HCT116 (cell line): ENCODE data around the gene KPNA4. TPM values are rescaled to one million over a fixed set of nuclear protein-coding genes. Genes with fewer than 3 reads are reported as not detected.

Experiments
- ATAC-seq: fragments of 200-7000 bp; cut with Tn5 transposase; 2 replicates; pipeline ENCODE4 v1.9.1; 2020; ENCODE audit warnings: mild to moderate bottlenecking, moderate library complexity
- BruUV-seq: library from RNA; stranded (reverse); fragments of 400-500 nt; replicated peaks from 2 replicates; lab custom pipeline; 2021; lab: Mats Ljungman, UMichigan
- CTCF ChIA-PET: fragments of 300-600 bp; sonication (Branson Sonifier 250); formaldehyde crosslinking; loops from one replicate; lab custom pipeline; 2021; ENCODE audit warnings: antibody characterized with exemption; lab: Charles Lee
- POLR2A ChIA-PET: fragments of 300-600, 350-600 bp; sonication (Branson Sonifier 250); formaldehyde crosslinking; loops from one replicate; lab custom pipeline; 2021; ENCODE audit warnings: antibody characterized with exemption; lab: Charles Lee
- RAD21 ChIA-PET, 2 experiments: fragments of 300-600 bp; sonication (Branson Sonifier 250); formaldehyde crosslinking; loops; one replicate each; lab custom pipeline; 2023; ENCODE audit warnings: low total read pairs in 2 of 2; ENCODE audit not compliant: uncharacterized antibody in 2 of 2, unreplicated experiment in 2 of 2, low non-redundant PET in 1 of 2; lab: Charles Lee
- DNase-seq: peaks from one replicate; pipeline ENCODE4 v3.0.0-alpha.2; 2010; ENCODE audit warnings: low read depth, low spot score
- H2AFZ ChIP-seq: fragments of 200-600 bp; shearing (Covaris generic), sonication (generic); 2 replicates; pipeline ENCODE4 v1.6.1; 2017; ENCODE audit warnings: low read depth, mixed run types, mixed read lengths, antibody characterized with exemption, low read length; ENCODE audit not compliant: poor library complexity, severe bottlenecking
- H3K27ac ChIP-seq: 2 replicates; pipeline ENCODE4 v1.5.1; 2012; ENCODE audit warnings: low read depth, low read length
- H3K27me3 ChIP-seq: fragments of 200-600 bp; sonication (generic); 2 replicates; pipeline ENCODE4 v1.6.1; 2016; ENCODE audit warnings: mixed run types, low read length, mixed read lengths; ENCODE audit not compliant: insufficient read depth
- H3K36me3 ChIP-seq, 2 experiments: fragments of 200-500 bp in 1 of 2; fragments of 200-600 bp in 1 of 2; sonication (Bioruptor generic) in 1 of 2; sonication (generic) in 1 of 2; 2 replicates each; pipeline versions ENCODE4 v1.5.1 to v1.6.1; 2014 to 2016; ENCODE audit warnings: low read length in 2 of 2, inconsistent platforms in 1 of 2, mixed read lengths in 1 of 2, mixed run types in 1 of 2; ENCODE audit not compliant: insufficient read depth in 2 of 2, control insufficient read depth in 1 of 2
- H3K4me1 ChIP-seq, 2 experiments: fragments of 200-600 bp in 1 of 2; sonication (generic) in 1 of 2; 2 replicates each; pipeline versions ENCODE4 v1.5.1 to v1.6.1; 2012 to 2017; ENCODE audit warnings: low read length in 2 of 2, inconsistent platforms in 1 of 2, mild to moderate bottlenecking in 1 of 2, mixed read lengths in 1 of 2, mixed run types in 1 of 2, moderate library complexity in 1 of 2; ENCODE audit not compliant: insufficient read depth in 2 of 2, control insufficient read depth in 1 of 2
- H3K4me2 ChIP-seq: fragments of 200-600 bp; sonication (generic); 2 replicates; pipeline ENCODE4 v1.6.1; 2017; ENCODE audit warnings: mixed run types, low read length, mixed read lengths
- H3K4me3 ChIP-seq, 2 experiments: fragments of 200-600 bp in 1 of 2; sonication (generic) in 1 of 2; replicated peaks in 1 of 2; 2 replicates each; pipeline ENCODE4 v1.5.1; 2011 to 2016; ENCODE audit warnings: low read length in 2 of 2, control low read depth in 1 of 2, low read depth in 1 of 2, mild to moderate bottlenecking in 1 of 2, mixed read lengths in 1 of 2, mixed run types in 1 of 2
- H3K79me2 ChIP-seq: fragments of 200-600 bp; sonication (generic); 2 replicates; pipeline ENCODE4 v1.6.1; 2017; ENCODE audit warnings: mild to moderate bottlenecking, mixed run types, low read length, moderate library complexity, mixed read lengths; ENCODE audit not compliant: insufficient read depth
- H3K9ac ChIP-seq: fragments of 200-600 bp; sonication (generic); 2 replicates; pipeline ENCODE4 v1.6.1; 2016; ENCODE audit warnings: low read length, mixed read lengths
- H3K9me2 ChIP-seq: fragments of 200-600 bp; sonication (generic), shearing (Covaris generic); 2 replicates; pipeline ENCODE4 v1.6.1; 2017; ENCODE audit warnings: mixed run types, mild to moderate bottlenecking, moderate library complexity; ENCODE audit not compliant: insufficient read depth
- H3K9me3 ChIP-seq, 2 experiments: fragments of 200-500 bp in 1 of 2; fragments of 200-600 bp in 1 of 2; sonication (Bioruptor generic) in 1 of 2; sonication (generic) in 1 of 2; 2 replicates each; pipeline ENCODE4 v1.6.1; 2014 to 2017; ENCODE audit warnings: low read length in 2 of 2, mixed read lengths in 2 of 2, inconsistent platforms in 1 of 2, low read depth in 1 of 2, mild to moderate bottlenecking in 1 of 2, mixed run types in 1 of 2, moderate library complexity in 1 of 2; ENCODE audit not compliant: control insufficient read depth in 1 of 2, insufficient read depth in 1 of 2
- H4K20me1 ChIP-seq: fragments of 200-600 bp; sonication (generic), shearing (Covaris generic); 2 replicates; pipeline ENCODE4 v1.6.1; 2017; ENCODE audit warnings: mixed run types, mild to moderate bottlenecking, moderate library complexity; ENCODE audit not compliant: insufficient read depth
- CBX3 ChIP-seq: IDR thresholded peaks from 2 replicates; pipeline ENCODE4 v1.6.1; 2012; ENCODE audit warnings: low read depth
- CEBPB ChIP-seq: IDR thresholded peaks from 2 replicates; pipeline ENCODE4 v1.6.1; 2012; ENCODE audit warnings: low read depth
- ELF1 ChIP-seq: IDR thresholded peaks from 2 replicates; pipeline ENCODE4 v1.6.1; 2012; ENCODE audit warnings: low read depth, borderline replicate concordance
- EZH2phosphoT487 ChIP-seq: fragments of 200-600 bp; IDR thresholded peaks from 2 replicates; pipeline ENCODE4 v1.6.1; 2018; ENCODE audit warnings: antibody characterized with exemption, borderline replicate concordance
- FOSL1 ChIP-seq: IDR thresholded peaks from 2 replicates; pipeline ENCODE4 v1.6.1; 2012; ENCODE audit warnings: low read depth
- JUND ChIP-seq: IDR thresholded peaks from 2 replicates; pipeline ENCODE4 v1.6.1; 2012
- MAX ChIP-seq: IDR thresholded peaks from 2 replicates; pipeline ENCODE4 v1.6.1; 2012
- POLR2AphosphoS5 ChIP-seq: IDR thresholded peaks from 2 replicates; pipeline ENCODE4 v1.6.1; 2011; ENCODE audit warnings: mild to moderate bottlenecking, low read depth, low read length, moderate library complexity
- RAD21 ChIP-seq: IDR thresholded peaks from 2 replicates; pipeline ENCODE4 v1.6.1; 2012; ENCODE audit warnings: low read depth, mild to moderate bottlenecking
- SIN3A ChIP-seq: IDR thresholded peaks from 2 replicates; pipeline ENCODE4 v1.6.1; 2012; ENCODE audit warnings: low read depth
- SP1 ChIP-seq: IDR thresholded peaks from 2 replicates; pipeline ENCODE4 v1.6.1; 2012; ENCODE audit warnings: low read depth
- SRF ChIP-seq: IDR thresholded peaks from 2 replicates; pipeline ENCODE4 v1.6.1; 2012; ENCODE audit warnings: low read depth
- TCF7L2 ChIP-seq: IDR thresholded peaks from 2 replicates; pipeline ENCODE4 v1.7.0; 2011; ENCODE audit warnings: borderline replicate concordance, inconsistent platforms; ENCODE audit not compliant: insufficient read depth, insufficient read length; ENCODE audit errors: extremely low read depth
- YY1 ChIP-seq: IDR thresholded peaks from 2 replicates; pipeline ENCODE4 v1.6.1; 2011; ENCODE audit warnings: low read length, low read depth, moderate library complexity, mild to moderate bottlenecking; ENCODE audit not compliant: insufficient replicate concordance; ENCODE audit errors: extremely low read depth
- ZBTB33 ChIP-seq: IDR thresholded peaks from 2 replicates; pipeline ENCODE4 v1.6.1; 2011; ENCODE audit warnings: mild to moderate bottlenecking, low read length, moderate library complexity; ENCODE audit not compliant: insufficient replicate concordance; ENCODE audit errors: extremely low read depth
- ZFX ChIP-seq: fragments of 450-650 bp; IDR thresholded peaks from 2 replicates; pipeline ENCODE4 v1.6.1; 2017
- ZNF274 ChIP-seq: fragments of 200-500 bp; sonication (Bioruptor generic); IDR thresholded peaks from 2 replicates; pipeline ENCODE4 v1.6.1; 2014; ENCODE audit warnings: mild to moderate bottlenecking, low read depth, low read length, inconsistent platforms
- intact Hi-C: fragments of 100-400 bp; cut with micrococcal nuclease; formaldehyde crosslinking; loops from 2 replicates; pipeline ENCODE4 v1.10.0; 2022
- total RNA-seq: library from RNA; stranded (reverse); gene quantifications from one replicate; pipeline ENCODE4 v1.2.1, GENCODE V29; 2021; ENCODE audit not compliant: unreplicated experiment
- TF ChIP-seq, protein P1 (sequence below): IDR thresholded peaks from 2 replicates; pipeline ENCODE4 v1.6.1; 2012
- TF ChIP-seq, protein P2 (sequence below), 3 experiments: fragments of 200-600 bp in 1 of 3; sonication (generic) in 1 of 3; IDR thresholded peaks in 2 of 3; conservative IDR thresholded peaks in 1 of 3; 2 replicates each; pipeline ENCODE4 v1.5.1; 2012 to 2017; ENCODE audit warnings: low read depth in 2 of 3, low read length in 2 of 3, antibody characterized with exemption in 1 of 3, borderline replicate concordance in 1 of 3, control low read depth in 1 of 3, mild to moderate bottlenecking in 1 of 3, mixed read lengths in 1 of 3, mixed run types in 1 of 3, moderate library complexity in 1 of 3; ENCODE audit not compliant: insufficient read depth in 1 of 3

The KPNA4 gene
- total RNA-seq, 1 experiment from 2014 or later = 43.1 TPM

- peaks cover 0 to 3% of the 10 kb centered on the region in 2 experiments; a peak in 1 of 4 replicates for H3K9me3 ChIP-seq
- ATAC-seq (no peak), DNase-seq (no peak)
- POLR2A ChIA-PET = no interaction called here
- no peak overlapping the region for H3K27ac ChIP-seq
- 0 out of 4 replicates have a peak, but pooled peaks cover 0 to 7% of the 10 kb centered on the region in 2 experiments for H3K4me1 ChIP-seq
- intact Hi-C loops = no loop called here
- no peaks in the 10 kb centered on the region for H3K9me2 ChIP-seq
- no peaks in the 10 kb centered on the region for H3K79me2 ChIP-seq
- no peak overlapping the region for H3K9ac ChIP-seq
- H3K27me3 ChIP-seq = no peaks in the 10 kb centered on the region
- TF ChIP-seq SRF (no peak), SIN3A (no peak), MAX (no peak), POLR2AphosphoS5 (no peak), YY1 (no peak), CEBPB (no peak), SP1 (no peak), ZBTB33 (no peak), FOSL1 (no peak), ZFX (no peak), ELF1 (no peak), CBX3 (no peak), ZNF274 (no peak), TCF7L2 (no peak), RAD21 (no peak), EZH2phosphoT487 (no peak), JUND (no peak)
- TF ChIP-seq, protein P1, sequence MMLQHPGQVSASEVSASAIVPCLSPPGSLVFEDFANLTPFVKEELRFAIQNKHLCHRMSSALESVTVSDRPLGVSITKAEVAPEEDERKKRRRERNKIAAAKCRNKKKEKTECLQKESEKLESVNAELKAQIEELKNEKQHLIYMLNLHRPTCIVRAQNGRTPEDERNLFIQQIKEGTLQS = no peak
- TF ChIP-seq, protein P2, sequence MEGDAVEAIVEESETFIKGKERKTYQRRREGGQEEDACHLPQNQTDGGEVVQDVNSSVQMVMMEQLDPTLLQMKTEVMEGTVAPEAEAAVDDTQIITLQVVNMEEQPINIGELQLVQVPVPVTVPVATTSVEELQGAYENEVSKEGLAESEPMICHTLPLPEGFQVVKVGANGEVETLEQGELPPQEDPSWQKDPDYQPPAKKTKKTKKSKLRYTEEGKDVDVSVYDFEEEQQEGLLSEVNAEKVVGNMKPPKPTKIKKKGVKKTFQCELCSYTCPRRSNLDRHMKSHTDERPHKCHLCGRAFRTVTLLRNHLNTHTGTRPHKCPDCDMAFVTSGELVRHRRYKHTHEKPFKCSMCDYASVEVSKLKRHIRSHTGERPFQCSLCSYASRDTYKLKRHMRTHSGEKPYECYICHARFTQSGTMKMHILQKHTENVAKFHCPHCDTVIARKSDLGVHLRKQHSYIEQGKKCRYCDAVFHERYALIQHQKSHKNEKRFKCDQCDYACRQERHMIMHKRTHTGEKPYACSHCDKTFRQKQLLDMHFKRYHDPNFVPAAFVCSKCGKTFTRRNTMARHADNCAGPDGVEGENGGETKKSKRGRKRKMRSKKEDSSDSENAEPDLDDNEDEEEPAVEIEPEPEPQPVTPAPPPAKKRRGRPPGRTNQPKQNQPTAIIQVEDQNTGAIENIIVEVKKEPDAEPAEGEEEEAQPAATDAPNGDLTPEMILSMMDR (IDR thresholded peaks at IDR 0.05 in 2 of 3, conservative IDR thresholded peaks at IDR 0.05 in 1 of 3; ENCODE audit: borderline replicate concordance in 1 of 3, insufficient read depth in 1 of 3, low read depth in 2 of 3, low read length in 2 of 3) = no peak
- RAD21 ChIA-PET = no interaction called here
- H2AFZ ChIP-seq = no peak overlapping the region
- no TSS peak for BruUV-seq
- no peak overlapping the region for H3K4me3 ChIP-seq
- no peak overlapping the region for H3K4me2 ChIP-seq
- H4K20me1 ChIP-seq = no peaks in the 10 kb centered on the region
- CTCF ChIA-PET = no interaction called here
- no peaks in the 10 kb centered on the region for H3K36me3 ChIP-seq
Measured at GRCh38 chr3:160475153-160475552, 90.2 kb downstream of the KPNA4 start.
